Epithelial cell of esophagus (primary cell): Measurements from ENCODE around the gene ZNF397.

ENCODE experiments used
- DNase-seq: peaks from one replicate; pipeline ENCODE4 v3.0.0; 2010; ENCODE audit warnings: low read depth
- H3K4me3 ChIP-seq: 2 replicates; pipeline ENCODE4 v1.5.1; 2011; ENCODE audit warnings: mild to moderate bottlenecking, low read length, control low read depth
- CTCF ChIP-seq: IDR thresholded peaks from 2 replicates; pipeline ENCODE4 v1.5.1; 2011; ENCODE audit warnings: low read depth, mild to moderate bottlenecking, low read length, control low read depth, inconsistent platforms; ENCODE audit not compliant: insufficient read depth; ENCODE audit errors: missing control alignments

Gene ZNF397

DNA sequence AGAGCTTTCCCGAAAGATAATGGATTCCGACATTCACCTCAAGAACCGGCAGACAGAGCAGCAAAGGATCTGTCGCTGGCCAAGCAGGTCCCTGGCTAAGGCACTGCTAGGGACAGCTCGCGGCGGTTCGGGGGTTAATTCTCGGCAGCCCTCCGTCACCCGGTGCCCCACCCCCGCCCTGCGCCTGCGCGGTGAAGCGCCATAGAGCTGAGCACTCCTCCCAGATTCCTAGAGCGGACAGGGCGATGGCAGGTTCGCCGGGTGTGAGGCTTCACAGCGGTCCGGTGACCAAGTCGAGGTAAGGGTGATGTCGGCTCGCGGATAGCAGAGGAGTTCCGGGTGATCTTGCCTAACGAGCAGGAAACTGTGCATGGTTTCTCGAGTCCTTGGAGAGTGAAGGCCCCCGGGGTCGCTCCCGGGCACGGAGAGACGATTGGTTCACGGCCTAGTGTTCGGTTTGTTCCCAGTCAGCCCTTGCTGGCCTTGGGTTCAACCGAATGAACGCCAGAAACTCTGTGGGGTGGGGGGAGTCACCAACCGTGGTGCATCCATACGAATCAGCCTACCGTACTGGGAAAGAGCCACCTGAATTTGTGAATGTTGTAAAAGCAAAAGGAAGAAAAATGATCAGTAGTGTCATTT, 49.4 kb downstream of the ZNF397 start, which contains the start of gene ZSCAN30:
Gene ZSCAN30 (minus strand): TSS at position 136 of the 642 bp plus-strand sequence. CDS start 25,877 bp downstream, outside the sequence.
- no peak for TF ChIP-seq CTCF
- DNase-seq: peak; percentile 96
- H3K4me3 ChIP-seq: peak within 1 kb of the TSS; percentile 85

GRCh38 chr18:35291166-35291565, 50.3 kb downstream of the ZNF397 start:
- no peak for DNase-seq
- TF ChIP-seq CTCF: no peak
- peak overlapping the region; percentile 85 for H3K4me3 ChIP-seq

DNA sequence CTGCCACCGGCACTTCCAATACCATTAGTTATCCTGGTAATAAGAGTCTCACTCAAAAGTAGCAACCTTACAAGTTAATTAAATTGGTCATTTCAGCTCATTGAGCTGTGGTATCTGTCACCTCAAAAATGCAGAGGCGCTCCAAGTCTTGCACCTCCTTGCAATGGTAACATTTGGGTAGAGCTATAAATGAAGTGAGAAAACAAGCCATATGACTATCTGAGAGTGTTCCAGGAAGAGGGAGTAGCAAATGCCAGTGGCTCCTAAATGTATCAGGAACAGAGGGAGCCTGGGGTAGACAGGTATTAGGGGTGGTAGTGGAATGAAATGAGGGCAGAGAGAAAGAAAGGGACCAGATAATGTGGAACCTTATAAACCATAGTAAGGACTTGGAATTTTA, 55.2 kb downstream of the ZNF397 start:
- TF ChIP-seq CTCF: no peak

DNA sequence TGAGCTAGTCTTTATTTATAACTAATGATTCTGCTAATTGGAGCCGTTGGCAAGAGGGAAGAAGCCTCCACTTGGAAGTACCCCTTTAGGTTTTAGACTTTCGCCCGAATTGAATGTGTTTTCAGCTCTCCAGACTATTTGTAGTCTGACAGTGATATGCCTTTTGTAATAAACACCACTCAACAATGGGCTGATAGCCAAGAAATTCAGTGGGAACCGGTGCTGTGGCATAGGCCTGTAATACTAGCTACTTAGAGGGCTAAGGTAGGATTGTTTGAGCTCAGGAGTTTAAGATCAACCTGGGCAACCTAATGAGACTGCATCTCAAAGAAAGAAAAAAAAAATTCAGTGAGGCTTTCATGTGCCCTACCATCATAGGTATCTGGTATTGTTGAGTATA, 62.8 kb downstream of the ZNF397 start:
- no peak for DNase-seq
- no peak for TF ChIP-seq CTCF
- no peak overlapping the region for H3K4me3 ChIP-seq

More for the DNA sequence above, 55.2 kb downstream of the ZNF397 start:
- no peak overlapping the region for H3K4me3 ChIP-seq
- no peak for DNase-seq

DNA sequence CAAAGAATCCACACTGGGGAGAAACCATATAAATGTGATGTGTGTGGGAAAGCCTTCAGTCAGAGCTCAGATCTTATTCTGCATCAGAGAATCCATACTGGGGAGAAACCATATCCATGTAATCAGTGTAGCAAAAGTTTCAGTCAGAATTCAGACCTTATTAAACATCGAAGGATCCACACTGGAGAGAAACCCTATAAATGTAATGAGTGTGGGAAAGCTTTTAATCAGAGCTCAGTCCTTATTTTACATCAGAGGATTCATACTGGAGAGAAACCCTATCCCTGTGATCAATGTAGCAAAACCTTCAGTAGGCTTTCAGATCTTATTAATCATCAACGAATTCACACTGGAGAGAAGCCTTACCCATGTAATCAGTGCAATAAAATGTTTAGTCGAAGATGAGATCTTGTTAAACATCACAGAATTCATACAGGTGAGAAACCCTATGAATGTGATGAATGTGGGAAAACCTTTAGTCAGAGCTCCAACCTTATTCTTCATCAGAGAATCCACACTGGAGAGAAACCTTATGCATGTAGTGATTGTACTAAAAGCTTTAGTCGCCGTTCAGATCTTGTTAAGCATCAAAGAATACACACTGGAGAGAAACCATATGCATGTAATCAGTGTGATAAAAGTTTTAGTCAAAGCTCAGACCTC, 65.9 kb downstream of the ZNF397 start:
- TF ChIP-seq CTCF: no peak
- H3K4me3 ChIP-seq: no peak overlapping the region
- DNase-seq: no peak
